Vagina (tissue), 2 donors: Measurements from ENCODE around the gene ABCD2.

Source experiments
- CTCF ChIP-seq, 3 experiments: fragments of 450-650 bp in 2 of 3; fragments of 200-600 bp in 1 of 3; sonication (generic) in 1 of 3; IDR thresholded peaks; one replicate each; pipeline ENCODE4 v1.5.1; 2017 to 2019; ENCODE audit warnings: antibody characterized with exemption in 3 of 3, mild to moderate bottlenecking in 2 of 3, moderate library complexity in 2 of 3
- POLR2A ChIP-seq, 2 donors: fragments of 450-650 bp; IDR thresholded peaks; one replicate each; pipeline ENCODE4 v1.6.1; 2017; ENCODE audit warnings: antibody characterized with exemption in 2 of 2, mild to moderate bottlenecking in 2 of 2, moderate library complexity in 2 of 2

- TF ChIP-seq CTCF (IDR thresholded peaks at IDR 0.05) = no peak
- TF ChIP-seq POLR2A (IDR thresholded peaks at IDR 0.05) = no peak
Measured at GRCh38 chr12:39660101-39660500, 40.5 kb upstream of the ABCD2 start.
